Esophagus squamous epithelium (tissue), 5 donors: ENCODE measurements around the gene KLHL33. TPM values are rescaled to one million over a fixed set of nuclear protein-coding genes. Genes with fewer than 3 reads are reported as not detected.

Experiments used
- DNase-seq: peaks from one replicate; lab custom pipeline; 2025; lab: John Stamatoyannopoulos, UW
- H3K27ac ChIP-seq, 4 donors: fragments of 200-600 bp; sonication (generic); one replicate each; pipeline ENCODE4 v1.5.1; 2016 to 2019; ENCODE audit warnings: mild to moderate bottlenecking in 1 of 4
- H3K27me3 ChIP-seq, 4 donors: fragments of 200-600 bp; sonication (generic); 1 replicate in 3 of 4; 2 replicates in 1 of 4; pipeline versions ENCODE4 v1.5.1 to v1.6.0; 2017 to 2021; ENCODE audit warnings: antibody characterized with exemption in 1 of 4
- H3K36me3 ChIP-seq, 3 donors: fragments of 200-600 bp; sonication (generic); one replicate each; pipeline ENCODE4 v1.5.1; 2016 to 2019
- H3K4me1 ChIP-seq, 3 donors: fragments of 200-600 bp; sonication (generic); one replicate each; pipeline ENCODE4 v1.5.1; 2017 to 2019
- H3K4me3 ChIP-seq, 4 donors: fragments of 200-600 bp; sonication (generic); 1 replicate in 3 of 4; 2 replicates in 1 of 4; pipeline ENCODE4 v1.5.1; 2016 to 2019; ENCODE audit warnings: mild to moderate bottlenecking in 2 of 4, moderate library complexity in 1 of 4
- H3K9me3 ChIP-seq, 3 donors: fragments of 200-600 bp; sonication (generic); one replicate each; pipeline ENCODE4 v1.5.1; 2016 to 2019
- CTCF ChIP-seq, 6 experiments: fragments of 450-650 bp in 4 of 6; fragments of 200-600 bp in 2 of 6; sonication (generic) in 2 of 6; IDR thresholded peaks; one replicate each; pipeline ENCODE4 v1.5.1; 2016 to 2019; ENCODE audit warnings: antibody characterized with exemption in 6 of 6, mild to moderate bottlenecking in 4 of 6, moderate library complexity in 4 of 6
- POLR2A ChIP-seq, 4 donors: fragments of 450-650 bp; IDR thresholded peaks; one replicate each; pipeline ENCODE4 v1.6.1; 2017; ENCODE audit warnings: antibody characterized with exemption in 4 of 4, mild to moderate bottlenecking in 4 of 4, moderate library complexity in 3 of 4
- WGBS, 2 donors: methylation state at CpG; one replicate each; pipeline ENCODE4 v1.1.5; 2018; 5-methylcytosine and 5-hydroxymethylcytosine counted together
- intact Hi-C: fragments of 100-400 bp; cut with DNase I; formaldehyde crosslinking; loops from one replicate; pipeline ENCODE4 v1.15.0; 2022
- total RNA-seq, 4 donors: library from RNA; depleted of rRNA; stranded (reverse); fragments of >200 nt; gene quantifications; one replicate each; pipeline ENCODE4 v1.1.0, GENCODE V29; 2016
- donor health status: DM: yes; HTN: yes; CAD: no.

The KLHL33 gene
- total RNA-seq, 4 donors from 2014 or later, result 0.57 TPM; not detected in 3

- H3K9me3 ChIP-seq, result no peaks in the 10 kb centered on the region
- no peak overlapping the region for H3K27ac ChIP-seq
- intact Hi-C loops, result no loop called here
- TF ChIP-seq POLR2A (IDR thresholded peaks at IDR 0.05), result no peak
- TF ChIP-seq CTCF (IDR thresholded peaks at IDR 0.05), result no peak
- no peak overlapping the region for H3K4me3 ChIP-seq
- no peak for DNase-seq
- WGBS, 2 donors, result 83 to 100% methylated on average over 1 to 4 of the region's 4 CpGs
- peaks cover 0 to 27% (median 0%) of the 10 kb centered on the region in 4 donors for H3K27me3 ChIP-seq
- H3K4me1 ChIP-seq, result peaks cover 0 to 21% (median 0%) of the 10 kb centered on the region in 3 donors
- H3K36me3 ChIP-seq, result no peaks in the 10 kb centered on the region
These were observed 393 bp upstream of the KLHL33 start for GRCh38 chr14:20436363-20436755.

GRCh38 chr14:20434701-20435581 lies 1.0 kb downstream of the KLHL33 start:
- peaks cover 0 to 27% (median 0%) of the 10 kb centered on the region in 3 donors for H3K4me1 ChIP-seq
- peak overlapping the region in 3 of 4 donors; percentile 62 to 69 (median 69) for H3K27ac ChIP-seq
- peaks cover 0 to 27% (median 0%) of the 10 kb centered on the region in 4 donors for H3K27me3 ChIP-seq
- no peaks in the 10 kb centered on the region for H3K36me3 ChIP-seq
- H3K4me3 ChIP-seq, result peak overlapping the region in 3 of 4 donors; percentile 34 to 54 (median 39)
- 32 to 63% methylated on average over 8 to 12 of the region's 44 CpGs for WGBS, 2 donors
- no peak for DNase-seq
- TF ChIP-seq POLR2A (IDR thresholded peaks at IDR 0.05) (no peak), CTCF (IDR thresholded peaks at IDR 0.05) (no peak)
- intact Hi-C loops, result no loop called here
- no peaks in the 10 kb centered on the region for H3K9me3 ChIP-seq

- intact Hi-C loops, result no loop called here
- DNase-seq, result no peak
- Histone ChIP-seq H3K36me3 (no peaks in the 10 kb centered on the region), H3K9me3 (no peaks in the 10 kb centered on the region), H3K4me1 (peaks cover 0 to 32% (median 0%) of the 10 kb centered on the region in 3 donors), H3K27me3 (peaks cover 0 to 7% (median 0%) of the 10 kb centered on the region in 4 donors), H3K4me3 (no peak overlapping the region), H3K27ac (peak overlapping the region in 1 of 4 donors; percentile 28)
- WGBS, 2 donors, result 60 to 81% methylated on average over 7 to 17 of the region's 30 CpGs
- TF ChIP-seq POLR2A (IDR thresholded peaks at IDR 0.05) (no peak), CTCF (IDR thresholded peaks at IDR 0.05) (no peak)
These were observed 5.9 kb downstream of the KLHL33 start for GRCh38 chr14:20429801-20430669.

GRCh38 chr14:20428802-20429201 lies 7.2 kb downstream of the KLHL33 start:
- Histone ChIP-seq H3K9me3 (no peaks in the 10 kb centered on the region), H3K4me1 (peaks cover 0 to 21% (median 0%) of the 10 kb centered on the region in 3 donors), H3K36me3 (no peaks in the 10 kb centered on the region), H3K4me3 (no peak overlapping the region), H3K27ac (no peak overlapping the region), H3K27me3 (no peaks in the 10 kb centered on the region)
- WGBS, 2 donors, result 20% methylated on average over 1 of the region's 5 CpGs; no CpG with 5 or more reads in 1 of the 2 donors
- intact Hi-C loops, result no loop called here
- DNase-seq, result no peak
- TF ChIP-seq POLR2A (IDR thresholded peaks at IDR 0.05), result no peak
- no peak for TF ChIP-seq CTCF (IDR thresholded peaks at IDR 0.05)
